ENCODE measurements around the gene TP63.
"Not testable (repeated sequence)": the region's sequence is repeated elsewhere in the genome, so short reads cannot be mapped to it uniquely, and the experiment has no call there.

TP63 gene

DNA sequence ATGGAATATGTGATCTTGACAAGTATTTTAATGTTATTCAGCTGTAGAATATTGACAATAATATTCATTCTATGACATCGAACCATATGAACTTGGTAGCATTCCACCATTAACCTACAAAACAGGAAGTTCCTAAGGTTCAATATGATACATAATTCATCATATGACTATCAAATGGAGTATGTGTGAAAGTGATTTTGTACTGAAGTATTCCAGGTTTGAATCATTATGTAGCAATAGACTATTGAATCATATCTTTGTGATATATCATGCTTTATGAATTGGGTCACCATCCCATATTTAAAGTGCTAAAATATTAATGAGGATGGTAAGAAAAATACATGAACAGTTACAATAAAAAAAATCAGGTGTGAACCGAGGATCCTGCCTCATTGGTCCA lies 95.1 kb downstream of the TP63 start:
- no peak for DNase-seq (ENCODE audit: low spot score)

DNA sequence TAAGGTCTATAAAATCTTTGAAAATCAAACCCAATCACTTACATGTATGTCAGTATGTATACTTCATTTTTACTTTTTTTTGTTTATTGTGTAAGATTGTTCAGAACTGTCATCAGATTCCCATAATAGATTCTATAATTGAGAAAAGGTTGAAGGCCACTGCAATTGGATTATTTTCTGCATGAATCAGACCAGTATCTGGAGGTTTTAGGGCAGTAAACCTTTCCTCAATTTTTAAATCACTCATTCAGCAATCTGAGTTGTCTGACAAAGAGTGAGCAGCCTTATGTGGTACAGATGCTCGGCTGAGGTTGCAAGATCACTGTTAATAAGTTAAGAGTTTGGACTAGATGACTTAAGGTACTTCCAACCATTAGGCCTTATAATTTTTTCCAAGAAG lies 96.0 kb downstream of the TP63 start:
- no peak for DNase-seq (ENCODE audit: low spot score)

DNA sequence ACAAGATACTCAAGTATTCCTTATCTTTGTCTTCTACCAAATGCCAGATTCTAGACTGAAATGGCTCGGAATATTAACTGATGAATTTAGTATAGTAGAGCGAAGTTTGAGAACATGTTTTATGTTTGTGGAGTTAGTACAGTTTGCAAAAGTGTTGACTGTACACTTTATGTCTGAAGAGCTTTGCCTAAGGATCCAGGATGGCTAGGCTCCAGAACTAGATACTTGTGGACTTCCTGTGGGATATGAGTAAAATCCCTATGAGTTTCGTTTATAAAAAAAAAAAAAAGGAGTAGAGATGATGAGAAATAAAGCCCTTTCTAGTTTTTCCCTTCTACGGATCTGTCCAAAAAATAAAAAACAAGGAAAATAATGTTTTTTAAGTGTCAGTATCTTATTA lies 96.7 kb downstream of the TP63 start:
- DNase-seq (ENCODE audit: low spot score) = no peak

DNA sequence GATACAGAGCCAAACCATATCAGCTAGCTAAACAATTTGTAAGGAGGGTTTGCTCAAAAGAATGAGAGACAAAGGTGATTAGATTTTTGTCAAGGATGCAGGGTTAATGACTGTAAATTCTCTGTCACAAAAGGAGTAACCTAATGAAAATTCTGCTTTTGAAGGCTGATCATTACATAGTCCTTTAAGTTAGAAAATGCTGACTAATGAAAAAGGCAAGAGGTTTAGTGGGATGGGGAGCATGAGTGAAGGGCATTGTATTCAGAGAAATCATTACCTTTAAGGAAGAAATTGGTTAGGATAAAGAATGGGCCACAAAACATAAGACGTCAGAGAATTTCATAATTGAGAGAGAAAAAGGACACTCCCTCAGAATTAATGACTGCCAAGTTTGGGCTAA lies 97.7 kb downstream of the TP63 start:
- DNase-seq (ENCODE audit: low spot score) = no peak

DNA sequence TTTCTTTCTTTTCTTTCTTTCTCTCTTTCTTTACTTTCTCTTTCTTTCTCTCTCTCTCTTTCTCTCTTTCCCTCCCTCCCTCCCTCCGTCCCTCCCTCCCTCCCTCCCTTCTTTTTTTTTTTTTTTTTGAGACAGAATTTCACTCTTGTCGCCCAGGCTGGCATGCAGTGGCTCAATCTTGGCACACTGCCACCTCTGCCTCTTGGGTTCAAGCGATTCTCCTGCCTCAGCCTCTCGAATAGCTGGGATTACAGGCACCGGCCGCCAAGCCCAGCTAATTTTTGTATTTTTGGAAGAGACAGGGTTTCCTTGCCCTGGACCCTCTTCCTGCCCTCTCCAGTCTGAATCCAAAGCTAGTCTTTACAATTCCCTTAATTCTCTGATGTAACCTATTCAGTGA lies 102.9 kb downstream of the TP63 start:
- DNase-seq (ENCODE audit: low spot score) = no peak

DNA sequence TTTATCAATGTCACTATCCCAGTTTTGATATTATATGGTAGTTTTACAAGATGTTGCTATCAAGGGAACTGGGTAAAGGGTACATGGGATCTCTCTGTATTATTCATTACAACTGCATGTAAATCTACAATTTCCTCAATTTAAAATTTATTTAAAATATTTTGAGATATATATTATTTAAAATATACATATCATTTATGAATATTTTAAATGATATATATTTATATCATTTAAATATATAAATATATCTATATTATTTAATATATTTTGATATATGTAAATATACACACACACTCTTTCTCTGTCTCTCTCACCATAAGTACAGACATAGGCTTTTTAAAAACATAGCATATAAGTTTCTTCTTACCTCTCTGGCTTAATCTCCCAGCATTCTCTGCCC lies 104.7 kb downstream of the TP63 start:
- no peak for DNase-seq (ENCODE audit: low spot score)

DNA sequence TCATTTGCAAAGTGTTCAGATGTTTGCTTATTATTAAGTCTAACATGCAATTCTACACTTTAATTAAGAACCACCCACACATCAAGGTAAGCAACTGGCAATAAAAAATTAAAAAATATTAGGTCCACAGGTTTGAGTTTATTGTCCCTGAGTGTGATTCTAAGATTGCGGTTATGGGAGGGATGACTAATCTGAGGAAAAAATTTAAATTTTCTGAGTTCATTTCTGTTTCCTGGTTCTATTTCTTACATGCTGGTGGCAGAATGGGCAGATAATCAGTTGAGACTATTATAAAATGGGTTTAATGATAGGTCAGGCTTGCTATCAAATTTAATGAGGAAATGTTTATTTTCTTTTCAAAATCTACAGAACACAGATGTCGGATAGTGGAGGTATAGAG lies 105.9 kb downstream of the TP63 start:
- DNase-seq (ENCODE audit: low spot score) = no peak

DNA sequence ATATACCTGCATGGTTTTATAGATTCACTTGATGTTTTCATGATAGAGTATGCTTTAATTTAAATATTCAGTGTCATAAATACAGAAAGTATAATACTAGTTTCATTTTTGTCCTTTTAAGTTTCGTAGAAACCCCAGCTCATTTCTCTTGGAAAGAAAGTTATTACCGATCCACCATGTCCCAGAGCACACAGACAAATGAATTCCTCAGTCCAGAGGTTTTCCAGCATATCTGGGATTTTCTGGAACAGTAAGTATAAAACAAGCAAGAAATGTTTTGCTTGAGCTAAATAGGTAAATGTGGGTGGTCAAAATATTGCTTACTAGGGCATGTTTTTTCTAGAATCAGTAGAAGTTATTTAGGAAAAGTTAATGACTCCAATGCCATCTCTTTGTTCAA lies 106.4 kb downstream of the TP63 start:
- no peak for DNase-seq (ENCODE audit: low spot score)

DNA sequence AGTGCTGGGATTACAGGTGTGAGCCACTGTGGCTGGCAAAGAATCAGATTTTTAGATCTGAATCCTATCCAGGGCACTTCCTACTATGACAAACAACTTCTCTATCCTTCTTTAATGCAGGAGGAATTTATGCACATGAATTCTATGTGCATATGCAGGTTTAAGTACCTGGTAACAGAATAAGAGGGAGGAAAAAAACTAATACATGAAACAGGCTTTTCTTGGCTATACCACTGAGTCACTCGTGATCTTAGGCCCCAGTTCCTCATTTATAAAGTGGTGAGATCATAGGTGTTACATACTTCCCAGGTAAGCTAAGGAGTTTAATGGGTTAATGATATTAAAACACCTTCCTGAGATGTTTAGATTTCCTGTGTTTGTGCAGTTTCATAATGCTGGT lies 108.2 kb downstream of the TP63 start:
- DNase-seq (ENCODE audit: low spot score) = no peak

DNA sequence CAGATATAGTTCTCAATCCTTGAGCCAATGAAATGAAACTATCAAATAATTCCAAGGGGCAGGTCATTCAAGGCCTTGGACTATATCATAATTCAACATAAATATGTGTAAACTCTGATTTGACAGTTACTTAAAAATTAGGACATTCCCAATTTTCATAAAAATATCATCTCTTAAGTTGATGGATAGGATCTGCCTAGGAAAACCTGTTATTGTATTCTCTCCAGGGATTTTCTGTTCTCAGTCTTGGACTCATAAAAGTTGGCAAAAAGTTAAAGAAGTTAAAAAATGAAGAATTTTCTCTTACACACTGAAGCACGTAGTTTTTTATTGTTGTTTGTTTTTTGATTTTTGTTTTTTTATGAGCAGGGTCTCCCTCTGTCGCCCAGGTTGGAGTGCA lies 109.0 kb downstream of the TP63 start:
- no peak for DNase-seq (ENCODE audit: low spot score)

DNA sequence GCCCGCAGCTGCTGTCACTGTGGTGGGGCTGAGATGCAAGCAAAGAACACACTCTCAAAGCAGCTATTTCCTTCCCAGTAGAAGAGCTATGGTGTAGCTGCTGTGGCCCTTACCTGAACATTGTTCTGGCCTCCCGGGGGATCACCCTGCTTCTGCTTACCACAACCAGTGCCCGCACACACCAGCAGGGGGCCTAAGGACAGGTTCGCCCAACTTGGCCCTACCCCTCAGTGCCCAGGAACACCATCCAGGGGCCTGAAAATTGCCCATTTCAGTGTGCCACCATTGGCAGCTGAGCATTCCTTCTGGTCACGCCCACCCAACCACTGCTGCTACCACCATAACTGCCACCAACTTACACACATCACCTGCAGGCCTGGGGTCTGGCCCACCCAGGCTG lies 113.0 kb downstream of the TP63 start:
- DNase-seq (ENCODE audit: low spot score) = no peak

DNA sequence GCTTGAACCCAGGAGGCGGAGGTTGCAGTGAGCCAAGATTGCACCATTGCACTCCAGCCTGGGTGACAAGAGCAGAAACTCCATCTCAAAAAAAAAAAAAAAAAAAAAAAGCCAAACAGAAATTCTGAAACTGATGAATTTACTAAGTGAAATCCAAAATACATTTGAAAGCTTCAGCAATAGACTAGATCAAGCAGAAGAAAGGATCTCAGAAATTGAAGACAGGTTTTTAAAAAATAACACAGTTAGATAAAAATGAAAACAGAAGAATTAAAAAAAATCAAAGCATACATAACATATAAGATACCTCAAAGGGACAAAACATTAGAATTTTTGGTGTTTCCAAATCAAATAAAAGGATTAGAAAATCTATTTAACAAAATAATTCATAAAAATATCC lies 114.4 kb downstream of the TP63 start:
- no peak for DNase-seq (ENCODE audit: low spot score)

DNA sequence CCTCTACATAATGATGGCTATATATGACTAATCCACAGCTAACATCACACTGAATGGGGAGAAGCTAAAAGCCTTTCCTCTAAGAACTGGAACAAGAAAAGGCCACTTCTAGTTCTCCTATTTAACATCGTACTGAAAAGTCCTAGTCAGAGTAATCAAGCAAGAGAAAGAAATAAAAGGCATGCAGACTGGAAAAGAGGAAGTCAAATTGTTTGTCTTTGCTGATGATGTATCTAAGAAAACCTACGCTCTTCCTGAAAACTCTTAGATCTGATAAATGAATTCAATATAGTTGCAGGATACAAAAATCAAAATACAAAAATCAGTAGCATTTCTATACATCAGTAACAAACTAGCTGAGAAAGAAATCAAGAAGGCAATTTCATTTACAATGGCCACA lies 116.9 kb downstream of the TP63 start:
- no peak for DNase-seq (ENCODE audit: low spot score)

DNA sequence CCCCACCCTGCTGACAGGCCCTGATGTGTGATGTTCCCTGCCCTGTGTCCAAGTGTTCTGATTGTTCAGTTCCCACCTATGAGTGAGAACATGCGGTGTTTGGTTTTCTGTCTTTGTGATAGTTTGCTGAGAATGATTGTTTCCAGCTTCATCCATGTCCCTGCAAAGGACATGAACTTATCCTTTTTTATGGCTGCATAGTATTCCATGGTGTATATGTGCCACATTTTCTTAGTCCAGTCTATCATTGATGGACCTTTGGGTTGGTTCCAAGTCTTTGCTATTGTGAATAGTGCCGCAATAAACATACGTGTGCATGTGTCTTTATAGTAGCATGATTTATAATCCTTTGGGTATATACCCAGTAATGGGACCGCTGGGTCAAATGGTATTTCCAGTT lies 119.8 kb downstream of the TP63 start:
- not testable (repeated sequence) for DNase-seq (ENCODE audit: low spot score)

DNA sequence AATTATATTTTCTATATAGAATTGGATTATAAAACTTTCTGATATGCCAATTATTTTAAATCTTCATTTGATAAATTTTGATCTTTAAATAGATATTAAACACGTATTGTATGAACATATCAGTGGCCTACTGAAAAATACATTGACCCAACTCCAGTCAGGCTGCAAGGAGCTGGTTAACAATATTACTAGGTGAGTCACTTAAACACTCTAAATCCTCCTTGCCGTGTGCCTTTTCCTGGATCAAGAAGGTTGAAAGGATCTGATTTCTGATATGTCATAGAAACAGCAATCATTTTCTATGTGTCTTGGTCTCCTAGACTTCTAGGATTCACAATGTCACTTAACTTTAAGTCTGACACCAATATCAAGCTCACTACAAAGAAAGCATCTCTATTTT lies 123.2 kb downstream of the TP63 start:
- no peak for DNase-seq (ENCODE audit: low spot score)

DNA sequence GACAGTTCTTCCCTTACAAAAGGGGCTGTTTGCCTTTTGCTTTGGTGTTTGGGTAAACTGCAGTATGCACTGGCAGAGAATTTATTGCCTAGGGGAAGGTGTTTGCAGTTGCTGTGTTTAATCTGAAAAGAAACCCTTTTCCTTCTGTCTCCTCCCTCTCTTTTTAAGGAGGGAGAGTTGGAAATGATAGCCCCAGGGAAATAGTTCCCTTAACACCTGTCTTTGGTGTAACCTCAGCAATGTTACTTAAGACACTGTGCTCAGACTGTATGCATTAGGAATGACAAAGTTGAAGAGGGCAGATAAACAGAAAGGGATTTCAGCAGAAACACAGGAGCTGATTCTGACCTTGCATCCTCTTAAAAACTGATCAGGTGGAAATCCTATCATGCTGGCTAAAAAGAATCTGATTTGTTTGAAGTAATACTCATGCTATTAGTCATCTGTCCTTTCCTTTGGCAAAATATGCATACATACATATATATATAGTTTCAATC lies 125.4 kb downstream of the TP63 start:
- DNase-seq (ENCODE audit: low spot score) = no peak

DNA sequence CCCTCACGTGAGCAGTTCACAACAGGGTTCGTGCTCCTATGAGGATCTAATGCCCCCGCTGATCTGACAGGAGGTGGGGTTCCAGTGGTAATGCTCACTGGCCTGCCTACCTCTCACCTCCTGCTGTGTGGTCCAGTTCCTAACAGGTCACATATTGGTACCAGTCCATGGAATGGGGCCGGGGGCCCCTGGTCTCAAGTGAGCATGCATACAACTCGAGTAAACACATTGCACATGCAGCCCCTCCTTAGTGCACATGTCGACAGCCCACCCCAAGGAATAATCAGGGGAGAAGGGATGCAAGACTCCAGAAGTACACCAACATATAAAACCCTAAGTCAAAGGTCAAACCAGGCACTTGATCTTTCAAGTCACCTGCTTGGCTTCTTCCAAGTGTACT lies 127.0 kb downstream of the TP63 start:
- DNase-seq (ENCODE audit: low spot score) = no peak

DNA sequence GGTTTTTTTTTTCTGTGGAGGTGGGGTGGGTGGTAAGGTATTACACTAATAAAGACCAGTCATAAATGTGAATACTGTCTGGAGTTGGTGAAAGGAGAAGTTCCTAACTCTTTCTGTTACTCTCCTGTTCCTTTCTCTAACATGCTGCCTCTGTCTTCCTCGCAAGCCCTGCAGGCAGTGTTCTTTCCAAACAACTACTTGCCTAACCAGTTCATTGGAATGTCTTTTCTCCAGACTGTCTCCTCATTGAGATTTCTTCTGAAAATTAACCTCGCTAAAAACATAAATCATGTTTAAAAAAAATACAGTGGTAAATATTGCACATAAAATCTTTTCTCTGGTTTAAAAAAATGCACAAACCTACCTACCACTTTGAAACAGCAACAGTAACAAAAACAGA lies 135.2 kb downstream of the TP63 start:
- no peak for DNase-seq (ENCODE audit: low spot score)

DNA sequence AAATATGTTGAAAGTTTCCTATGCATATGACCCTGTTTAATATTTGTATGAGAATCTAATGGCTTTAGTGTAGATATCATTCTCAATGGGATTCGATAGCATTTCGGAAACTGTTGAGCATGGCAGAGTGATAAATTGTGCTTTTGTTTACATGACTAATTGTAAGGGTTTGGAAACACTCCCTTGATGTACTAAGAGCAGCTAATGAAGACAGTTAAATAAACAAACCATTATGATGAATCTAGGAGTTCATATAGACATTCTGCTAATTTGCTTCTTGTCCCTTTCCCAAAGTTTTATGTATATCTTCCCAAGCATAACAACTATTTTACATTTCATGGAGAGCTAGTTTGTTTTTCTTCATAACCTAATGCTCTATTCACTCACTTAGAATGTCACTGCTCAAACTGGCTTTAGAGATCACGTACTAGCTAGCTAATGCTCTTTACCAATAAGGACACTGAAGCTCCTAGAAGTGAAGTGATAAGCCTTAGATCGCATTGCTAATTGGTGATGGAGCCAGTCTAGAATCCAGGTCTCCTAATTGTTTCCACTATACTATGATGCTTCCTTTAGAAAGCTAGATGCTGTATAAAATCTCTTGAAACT lies 140.8 kb downstream of the TP63 start:
- no peak for DNase-seq (ENCODE audit: low spot score)

DNA sequence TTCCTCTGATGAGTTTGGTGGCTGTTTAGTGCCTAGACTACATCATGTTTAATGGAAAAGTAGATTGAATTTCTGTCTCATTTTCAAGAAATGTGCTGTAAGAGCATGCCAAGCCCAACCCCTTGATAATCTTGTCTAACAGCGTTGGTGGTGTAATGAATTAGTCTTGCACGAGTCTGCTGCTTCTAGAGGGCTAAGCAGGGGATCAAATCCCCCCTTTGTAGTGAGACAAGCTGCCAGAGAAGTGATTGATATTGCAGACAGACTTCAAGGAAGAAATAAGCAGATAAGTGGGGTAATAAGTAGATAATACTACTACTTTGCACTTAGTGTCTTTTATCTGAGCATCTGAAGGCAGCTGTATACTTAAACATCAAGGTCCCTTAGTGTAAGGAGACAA lies 141.4 kb downstream of the TP63 start:
- DNase-seq (ENCODE audit: low spot score) = no peak

DNA sequence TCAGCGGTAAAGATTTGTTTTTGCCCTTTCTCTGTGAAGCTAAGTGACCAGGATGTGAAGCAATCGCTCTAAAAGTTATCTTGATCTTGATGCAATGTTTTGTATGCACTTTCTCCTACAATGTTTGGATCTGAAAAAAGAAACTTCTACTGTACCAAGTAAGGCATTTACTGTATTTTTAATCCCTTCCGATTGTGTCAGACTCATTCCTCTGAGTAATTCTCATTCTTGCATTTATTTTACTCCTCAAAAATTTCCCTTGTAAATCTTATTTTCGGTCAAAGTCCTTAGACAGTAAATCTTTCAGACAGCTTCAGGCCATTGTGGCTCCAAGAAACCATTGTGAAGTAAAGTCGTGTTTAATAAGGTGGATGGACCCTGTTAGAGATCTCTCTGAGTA lies 141.9 kb downstream of the TP63 start:
- no peak for DNase-seq (ENCODE audit: low spot score)

DNA sequence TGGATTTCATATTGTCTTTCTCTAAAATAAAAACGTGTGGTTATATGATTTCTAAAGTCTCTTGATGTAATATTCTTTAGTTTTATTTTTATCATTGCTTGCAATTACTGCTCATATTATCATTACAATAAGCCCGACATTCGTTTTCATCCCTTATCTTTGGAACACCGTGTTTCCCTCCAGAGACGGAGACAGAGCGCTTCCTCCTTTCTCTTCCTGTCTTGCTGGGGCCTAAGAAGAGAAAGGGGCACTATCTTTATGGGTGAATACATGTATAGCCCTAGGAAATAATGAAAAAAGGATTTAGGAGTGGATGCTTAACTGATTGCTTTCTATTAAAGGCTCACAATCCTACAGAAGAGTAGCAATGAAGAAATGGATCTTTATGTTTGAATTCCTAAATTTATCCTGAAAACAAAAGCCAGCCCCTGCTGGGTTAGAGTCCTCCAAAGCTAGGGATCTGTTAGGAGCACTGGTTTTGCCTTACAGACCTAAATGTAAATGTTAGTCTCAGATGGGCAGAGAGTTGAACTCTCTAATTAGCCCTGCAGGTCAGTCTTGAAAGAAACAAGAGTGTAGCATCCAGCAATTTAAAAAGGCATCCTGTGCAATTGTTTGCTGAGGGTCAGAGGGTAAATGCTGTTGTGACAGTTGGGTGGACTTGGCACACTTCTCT lies 145.1 kb downstream of the TP63 start:
- DNase-seq (ENCODE audit: low spot score) = no peak

DNA sequence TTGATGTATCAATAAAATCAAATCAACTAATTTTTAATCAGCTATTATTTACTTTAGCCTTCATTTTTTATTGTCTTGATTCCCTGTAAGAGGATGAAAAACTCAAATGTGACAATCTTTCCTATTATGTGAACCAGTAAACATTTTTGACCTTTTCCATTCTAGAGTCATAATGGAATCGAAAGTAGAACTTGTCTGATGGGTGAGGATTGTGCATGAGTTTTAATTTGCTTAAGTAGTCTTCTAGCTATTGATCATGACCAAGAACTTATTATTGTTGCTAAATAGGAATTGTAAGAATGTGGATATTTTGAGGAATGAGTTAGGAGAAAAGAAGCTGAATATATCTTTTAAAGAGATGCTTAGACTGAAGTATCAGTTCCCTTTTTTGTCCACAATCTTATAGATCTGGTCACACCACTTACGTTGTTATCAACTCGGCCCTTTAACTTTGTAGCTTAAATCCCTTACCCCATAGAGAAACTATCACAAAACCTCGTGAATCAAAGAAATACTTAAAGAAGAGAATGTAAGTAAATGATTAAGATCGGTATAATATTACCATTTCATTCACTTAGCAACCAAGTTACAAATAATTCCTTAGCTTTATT lies 147.3 kb downstream of the TP63 start:
- DNase-seq (ENCODE audit: low spot score) = no peak

DNA sequence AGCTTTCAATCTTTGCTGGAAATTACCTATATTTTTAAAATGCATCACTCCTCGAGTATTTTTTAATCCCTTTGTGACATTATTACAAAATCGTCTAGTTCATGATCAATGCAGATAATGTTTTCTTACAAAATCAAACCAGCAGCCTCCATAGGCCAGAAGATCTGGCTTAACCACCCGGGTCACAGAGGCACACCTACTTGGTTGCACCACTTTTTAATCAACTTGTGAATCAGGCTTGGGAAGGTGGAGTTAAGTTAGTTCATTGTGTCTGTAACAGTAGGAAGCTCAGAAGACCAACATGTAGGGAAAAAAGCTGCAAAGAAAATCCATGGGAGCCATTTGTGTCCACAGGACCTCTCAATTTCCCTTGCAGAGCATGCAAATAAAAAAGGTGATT lies 148.0 kb downstream of the TP63 start:
- no peak for DNase-seq (ENCODE audit: low spot score)

Data from CD4-positive, alpha-beta T cell treated with Interleukin-6 at 100 ng/mL for 8 hours (primary cell).